GM12892 (cell line): Measurements from ENCODE around the gene CORO2A. TPM values are rescaled to one million over a fixed set of nuclear protein-coding genes. Genes with fewer than 3 reads are reported as not detected.
A peak's percentile ranks its signal among the peaks of the same experiment; 100 is the strongest.

ENCODE experiments used
- DNase-seq: peaks from one replicate; pipeline ENCODE4 v3.0.0; 2011; ENCODE audit not compliant: insufficient read length
- FAIRE-seq: peaks from 2 replicates; lab custom pipeline; 2011; peaks lifted over from hg19 to GRCh38; lab: Jason Lieb, UNC
- POLR2A ChIP-seq: IDR thresholded peaks from 2 replicates; pipeline ENCODE4 v1.6.1; 2011; ENCODE audit warnings: low read depth, low read length, control low read depth
- POLR2AphosphoS5 ChIP-seq: IDR thresholded peaks from 2 replicates; pipeline ENCODE4 v1.6.1; 2011; ENCODE audit warnings: low read depth, low read length, control low read depth
- TAF1 ChIP-seq: IDR thresholded peaks from 2 replicates; pipeline ENCODE4 v1.6.1; 2011; ENCODE audit warnings: low read depth, mild to moderate bottlenecking, control low read depth, low read length, borderline replicate concordance
- polyA plus RNA-seq: library from polyadenylated mRNA; unstranded; fragments of >200 nt; gene quantifications from one replicate; pipeline ENCODE4 v1.2.1, GENCODE V29; 2012; ENCODE audit warnings: missing spikeins, inconsistent platforms; ENCODE audit not compliant: missing spikeins

The CORO2A gene, protein sequence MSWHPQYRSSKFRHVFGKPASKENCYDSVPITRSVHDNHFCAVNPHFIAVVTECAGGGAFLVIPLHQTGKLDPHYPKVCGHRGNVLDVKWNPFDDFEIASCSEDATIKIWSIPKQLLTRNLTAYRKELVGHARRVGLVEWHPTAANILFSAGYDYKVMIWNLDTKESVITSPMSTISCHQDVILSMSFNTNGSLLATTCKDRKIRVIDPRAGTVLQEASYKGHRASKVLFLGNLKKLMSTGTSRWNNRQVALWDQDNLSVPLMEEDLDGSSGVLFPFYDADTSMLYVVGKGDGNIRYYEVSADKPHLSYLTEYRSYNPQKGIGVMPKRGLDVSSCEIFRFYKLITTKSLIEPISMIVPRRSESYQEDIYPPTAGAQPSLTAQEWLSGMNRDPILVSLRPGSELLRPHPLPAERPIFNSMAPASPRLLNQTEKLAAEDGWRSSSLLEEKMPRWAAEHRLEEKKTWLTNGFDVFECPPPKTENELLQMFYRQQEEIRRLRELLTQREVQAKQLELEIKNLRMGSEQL
- polyA plus RNA-seq, result 2.2 TPM

DNA sequence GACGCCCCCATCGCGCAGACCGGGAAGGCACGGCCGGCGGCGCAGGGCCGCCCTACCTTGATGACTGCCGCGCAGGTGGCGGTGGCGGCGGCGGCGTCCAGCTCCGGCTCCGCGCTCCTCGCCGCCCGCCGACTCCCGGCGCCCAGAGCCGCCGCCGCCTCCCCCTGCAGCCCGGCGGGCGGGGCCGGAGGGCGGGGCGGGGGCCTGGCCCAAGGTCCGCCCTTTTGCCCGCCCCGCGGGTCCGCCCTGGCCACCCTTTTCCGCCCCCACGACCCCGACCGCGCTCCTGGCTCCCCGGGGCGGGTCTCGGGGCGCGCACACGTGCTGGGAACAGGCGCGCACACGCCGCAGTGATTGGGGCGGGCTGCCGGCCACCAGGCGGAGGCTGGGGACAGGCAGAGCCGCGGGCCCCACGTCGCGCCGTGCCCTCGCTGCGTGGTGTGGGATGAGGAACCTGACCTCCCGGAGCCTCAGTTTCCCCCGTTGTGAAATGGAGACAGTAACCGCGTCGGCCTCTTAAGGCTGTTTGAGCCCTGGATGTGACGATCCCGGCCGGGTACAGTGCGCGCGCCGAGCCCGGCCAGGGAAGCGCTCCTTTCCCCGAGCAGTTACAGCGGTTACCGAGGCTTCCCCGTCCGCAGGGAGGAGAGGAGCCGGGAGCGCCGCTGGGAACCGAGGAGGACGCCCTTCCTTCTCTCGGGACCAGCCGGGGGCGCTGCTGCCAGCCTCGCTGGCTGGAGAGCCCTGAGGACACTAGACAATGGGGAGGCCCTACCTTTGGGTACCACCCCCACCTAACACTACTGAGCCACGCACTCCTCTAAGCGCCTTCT is at the start of gene CORO2A:
CORO2A (minus strand) TSS at position 135 of the 833 bp plus-strand sequence. CDS start 34,977 bp downstream, outside the sequence.
- peak; percentile 86 for DNase-seq
- FAIRE-seq, result peak; percentile 56

GRCh38 chr9:98241357-98242300 is 49.2 kb upstream of the CORO2A start:
- no peak for DNase-seq
- no peak for FAIRE-seq
- TF ChIP-seq POLR2AphosphoS5, result no peak
- TF ChIP-seq POLR2A, result no peak
- no peak for TF ChIP-seq TAF1

More for the DNA sequence above, at the start of gene CORO2A:
- TF ChIP-seq POLR2A (no peak), TAF1 (no peak), POLR2AphosphoS5 (no peak)

DNA sequence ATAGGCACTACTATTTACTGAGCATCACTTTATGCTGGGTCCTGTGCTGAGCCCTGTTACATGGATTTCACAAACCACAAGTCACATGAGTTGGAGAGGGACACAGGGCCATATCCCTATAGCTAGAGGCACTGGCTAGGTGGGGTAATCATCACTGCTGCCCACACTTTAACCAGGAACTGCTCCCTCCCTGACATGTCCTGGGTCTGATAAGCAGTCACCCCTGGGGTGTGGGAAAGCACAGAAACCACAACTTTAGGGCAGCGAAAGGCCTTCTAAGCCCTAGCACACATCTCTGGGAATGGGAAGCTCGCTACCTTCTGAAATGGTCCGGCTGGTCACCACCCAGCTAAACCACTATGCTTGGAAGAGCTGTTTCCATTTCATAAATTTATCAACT is 48.0 kb upstream of the CORO2A start:
- FAIRE-seq, result no peak

GRCh38 chr9:98236901-98237487 is 44.6 kb upstream of the CORO2A start:
- TF ChIP-seq POLR2AphosphoS5, result no peak
- no peak for FAIRE-seq
- DNase-seq, result no peak

More for the DNA sequence above, 48.0 kb upstream of the CORO2A start:
- DNase-seq, result no peak
- TF ChIP-seq POLR2A (no peak), POLR2AphosphoS5 (no peak), TAF1 (no peak)

GRCh38 chr9:98235126-98235525 is 42.7 kb upstream of the CORO2A start:
- no peak for FAIRE-seq
- DNase-seq, result no peak
- TF ChIP-seq POLR2A (no peak), TAF1 (no peak), POLR2AphosphoS5 (no peak)

DNA sequence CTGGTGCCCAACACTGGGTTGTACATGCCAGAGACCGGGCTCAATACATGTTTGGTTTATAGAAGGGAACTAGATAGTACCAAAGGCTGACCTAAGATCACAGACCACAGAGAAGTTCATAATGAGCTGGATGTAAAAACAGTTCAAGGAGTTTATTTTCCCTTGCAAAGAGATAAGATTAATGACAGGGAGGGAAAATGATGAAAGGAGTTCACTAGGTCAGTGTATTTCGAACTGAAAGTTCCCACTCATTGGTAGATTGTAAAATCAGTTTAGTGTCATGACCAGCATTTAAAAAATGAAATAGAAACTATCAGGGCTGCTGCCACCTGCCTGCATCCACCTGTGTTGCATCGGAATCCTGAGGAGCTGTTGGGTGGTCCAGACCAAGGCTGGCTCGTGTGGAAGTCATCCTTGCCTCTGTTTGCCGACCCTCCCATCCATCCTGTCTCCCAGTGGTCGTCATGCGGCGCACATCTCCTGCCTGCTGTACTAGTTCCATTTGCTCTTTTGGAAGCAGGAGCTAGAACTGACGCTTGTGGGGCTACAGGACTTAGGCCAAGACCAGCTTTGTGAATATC is 41.9 kb upstream of the CORO2A start:
- DNase-seq (no peak), FAIRE-seq (no peak)
- TF ChIP-seq TAF1 (no peak), POLR2AphosphoS5 (no peak), POLR2A (no peak)

DNA sequence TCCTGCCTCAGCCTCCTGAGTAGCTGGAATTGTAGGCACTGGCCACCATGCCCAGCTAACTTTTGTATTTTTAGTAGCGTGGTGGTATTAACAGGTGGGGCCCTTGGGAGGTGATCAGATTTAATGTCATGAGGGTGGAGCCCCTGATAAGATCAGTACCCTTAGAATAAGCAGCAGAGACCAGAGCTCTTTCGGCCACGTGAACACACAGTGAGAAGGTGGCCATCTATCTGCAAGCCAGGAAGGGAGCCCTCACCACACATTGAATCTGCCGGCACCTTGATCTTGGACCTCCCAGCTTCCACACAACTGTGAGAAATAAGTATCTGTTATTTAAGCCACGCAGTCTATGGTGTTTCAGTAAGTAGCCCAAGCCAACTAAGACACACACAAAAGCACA is 40.5 kb upstream of the CORO2A start:
- DNase-seq, result no peak
- no peak for FAIRE-seq
- no peak for TF ChIP-seq POLR2A
- no peak for TF ChIP-seq POLR2AphosphoS5
- TF ChIP-seq TAF1, result no peak

DNA sequence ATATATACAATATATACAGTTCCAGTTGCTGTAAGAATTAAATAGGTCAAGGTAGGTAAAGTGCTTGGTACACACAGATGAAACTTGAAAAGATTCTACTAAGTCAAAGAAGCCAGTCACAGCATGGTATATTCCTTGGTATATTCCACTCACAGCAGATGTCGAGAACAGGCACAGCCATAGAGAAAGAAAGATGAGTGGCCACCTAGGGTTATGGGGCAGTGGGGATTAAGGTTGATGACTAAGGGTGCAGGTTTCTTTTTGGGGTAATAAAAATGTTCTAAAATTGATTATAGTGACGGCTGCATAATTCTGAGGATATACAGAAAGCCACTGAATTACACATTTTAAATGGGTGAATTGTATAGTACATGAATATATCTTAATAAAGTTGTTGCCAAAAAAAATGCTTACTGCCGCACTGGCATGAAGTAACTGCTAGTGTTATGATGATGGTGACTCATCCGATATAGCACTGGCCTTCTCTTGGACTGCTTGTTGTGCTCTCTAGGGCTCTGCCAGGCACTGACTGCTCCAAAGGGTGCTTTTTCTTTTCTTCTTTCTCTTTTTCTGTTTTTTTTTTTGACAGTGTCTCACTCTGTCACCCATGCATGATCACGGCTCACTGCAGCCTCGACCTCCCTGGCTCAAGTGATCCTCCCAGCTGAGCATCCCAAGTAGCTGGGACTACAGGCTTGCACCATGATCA is 39.5 kb upstream of the CORO2A start:
- TF ChIP-seq POLR2A (no peak), POLR2AphosphoS5 (no peak), TAF1 (no peak)
- FAIRE-seq (no peak), DNase-seq (no peak)

GRCh38 chr9:98230789-98231188 is 38.4 kb upstream of the CORO2A start:
- FAIRE-seq (no peak), DNase-seq (no peak)
- TF ChIP-seq POLR2AphosphoS5, result no peak
- no peak for TF ChIP-seq POLR2A
- TF ChIP-seq TAF1, result no peak
